ENCODE measurements around the gene LTA.

The LTA gene

GRCh38 chr6:31577579-31577966, 5.5 kb downstream of the LTA start:
- no peak for TF ChIP-seq CTCF (IDR thresholded peaks at IDR 0.05; ENCODE audit: extremely low read depth, insufficient read depth, missing control alignments)
- DNase-seq (ENCODE audit: low spot score), result no peak
- in situ Hi-C loops (cut with MboI; ENCODE audit: low pct_unique_long_range_greater_than_20kb, low sequenced_read_pairs, unreplicated experiment), result no loop called here

GRCh38 chr6:31578184-31579118, 6.4 kb downstream of the LTA start:
- in situ Hi-C loops (cut with MboI; ENCODE audit: low pct_unique_long_range_greater_than_20kb, low sequenced_read_pairs, unreplicated experiment), result no loop called here
- TF ChIP-seq CTCF (IDR thresholded peaks at IDR 0.05; ENCODE audit: extremely low read depth, insufficient read depth, missing control alignments), result no peak
- no peak for DNase-seq (ENCODE audit: low spot score)

- no peak for DNase-seq (ENCODE audit: low spot score)
- no peak for TF ChIP-seq CTCF (IDR thresholded peaks at IDR 0.05; ENCODE audit: extremely low read depth, insufficient read depth, missing control alignments)
- in situ Hi-C loops (cut with MboI; ENCODE audit: low pct_unique_long_range_greater_than_20kb, low sequenced_read_pairs, unreplicated experiment), result no loop called here
Measured at GRCh38 chr6:31579119-31579505, 7.0 kb downstream of the LTA start.

- TF ChIP-seq CTCF (IDR thresholded peaks at IDR 0.05; ENCODE audit: extremely low read depth, insufficient read depth, missing control alignments), result no peak
- in situ Hi-C loops (cut with MboI; ENCODE audit: low pct_unique_long_range_greater_than_20kb, low sequenced_read_pairs, unreplicated experiment), result no loop called here
Measured at GRCh38 chr6:31579546-31580437, 7.7 kb downstream of the LTA start.

GRCh38 chr6:31580438-31580740, 8.3 kb downstream of the LTA start:
- in situ Hi-C loops (cut with MboI; ENCODE audit: low pct_unique_long_range_greater_than_20kb, low sequenced_read_pairs, unreplicated experiment), result no loop called here

More at GRCh38 chr6:31579546-31580437, 7.7 kb downstream of the LTA start:
- no peak for DNase-seq (ENCODE audit: low spot score)

More at GRCh38 chr6:31580438-31580740, 8.3 kb downstream of the LTA start:
- no peak for TF ChIP-seq CTCF (IDR thresholded peaks at IDR 0.05; ENCODE audit: extremely low read depth, insufficient read depth, missing control alignments)
- no peak for DNase-seq (ENCODE audit: low spot score)

All from GM13977 (cell line).